NB4 (cell line): Measurements from ENCODE around the gene NELL1.

Source experiments
- DNase-seq: peaks from one replicate; pipeline ENCODE4 v3.0.0; 2010; ENCODE audit warnings: low read depth
- H3K4me3 ChIP-seq: one replicate; pipeline ENCODE4 v1.5.1; 2011; ENCODE audit warnings: mild to moderate bottlenecking, low read depth, low read length, moderate library complexity
- CTCF ChIP-seq: IDR thresholded peaks from one replicate; pipeline ENCODE4 v1.5.1; 2012; ENCODE audit warnings: low read depth, low read length
- MAX ChIP-seq: IDR thresholded peaks from 2 replicates; pipeline ENCODE4 v1.6.1; 2011; ENCODE audit warnings: low read depth, low read length
- MYC ChIP-seq: IDR thresholded peaks from 2 replicates; pipeline ENCODE4 v1.6.1; 2011; ENCODE audit warnings: low read depth, low read length
- POLR2A ChIP-seq: IDR thresholded peaks from 2 replicates; pipeline ENCODE4 v1.6.1; 2011; ENCODE audit warnings: mild to moderate bottlenecking; ENCODE audit not compliant: insufficient read length; ENCODE audit errors: extremely low read depth

Gene NELL1

GRCh38 chr11:20912065-20912821 is 242.9 kb downstream of the NELL1 start:
- H3K4me3 ChIP-seq = no peak overlapping the region
- TF ChIP-seq POLR2A = no peak
- TF ChIP-seq MYC = no peak
- no peak for TF ChIP-seq MAX
- TF ChIP-seq CTCF = no peak
- DNase-seq = no peak

GRCh38 chr11:20912922-20913512 is 243.6 kb downstream of the NELL1 start:
- H3K4me3 ChIP-seq = no peak overlapping the region
- DNase-seq = no peak
- TF ChIP-seq POLR2A (no peak), CTCF (no peak), MAX (no peak), MYC (no peak)

- no peak for DNase-seq
- no peak overlapping the region for H3K4me3 ChIP-seq
- TF ChIP-seq MYC (no peak), CTCF (no peak), MAX (no peak), POLR2A (no peak)
Measured at GRCh38 chr11:20917306-20917705, 247.9 kb downstream of the NELL1 start.

- TF ChIP-seq MYC = no peak
- TF ChIP-seq MAX = no peak
- TF ChIP-seq CTCF = no peak
- no peak for TF ChIP-seq POLR2A
- H3K4me3 ChIP-seq = no peak overlapping the region
- no peak for DNase-seq
Measured at GRCh38 chr11:20926799-20927540, 257.6 kb downstream of the NELL1 start.

GRCh38 chr11:20931029-20931428 is 261.6 kb downstream of the NELL1 start:
- H3K4me3 ChIP-seq = no peak overlapping the region
- TF ChIP-seq POLR2A = no peak
- no peak for DNase-seq

- H3K4me3 ChIP-seq = no peak overlapping the region
- TF ChIP-seq MAX (no peak), POLR2A (no peak), CTCF (no peak), MYC (no peak)
- no peak for DNase-seq
Measured at GRCh38 chr11:20933086-20933485, 263.7 kb downstream of the NELL1 start.
